OCI-LY3 (cell line): ENCODE measurements around the gene RSAD2.
"Not testable (repeated sequence)": the region's sequence is repeated elsewhere in the genome, so short reads cannot be mapped to it uniquely, and the experiment has no call there.

Source experiments
- H2AFZ ChIP-seq: fragments of 200-600, 300-600 bp; shearing (Covaris generic); 2 replicates; pipeline ENCODE4 v1.6.0; 2014; ENCODE audit warnings: antibody characterized with exemption, low read depth, low read length
- H3K27ac ChIP-seq: fragments of 200-600, 300-600 bp; sonication (generic); 2 replicates; pipeline ENCODE4 v1.5.1; 2014; ENCODE audit warnings: mild to moderate bottlenecking, low read length, moderate library complexity, mixed read lengths
- H3K27me3 ChIP-seq: fragments of 200-600, 300-600 bp; sonication (generic); 2 replicates; pipeline ENCODE4 v1.6.1; 2014; ENCODE audit warnings: low read depth, low read length, mixed read lengths
- H3K36me3 ChIP-seq: fragments of 200-600, 300-600 bp; sonication (generic); replicated peaks from 2 replicates; pipeline ENCODE3; 2014; ENCODE audit warnings: low read depth, low read length, mixed read lengths
- H3K4me1 ChIP-seq: fragments of 300-600, 200-600 bp; sonication (generic); 2 replicates; pipeline ENCODE4 v1.6.1; 2014; ENCODE audit warnings: low read length, mixed read lengths
- H3K4me2 ChIP-seq: fragments of 200-600, 300-600 bp; sonication (generic); 2 replicates; pipeline ENCODE4 v1.6.1; 2014; ENCODE audit warnings: low read length, mixed read lengths
- H3K4me3 ChIP-seq: fragments of 300-600, 200-600 bp; sonication (generic); 2 replicates; pipeline ENCODE4 v1.5.1; 2014; ENCODE audit warnings: antibody characterized with exemption, mild to moderate bottlenecking, low read length, moderate library complexity
- H3K79me2 ChIP-seq: fragments of 300-600, 200-600 bp; shearing (Covaris generic); 2 replicates; pipeline ENCODE4 v1.6.1; 2014; ENCODE audit warnings: mild to moderate bottlenecking, low read length, mixed read lengths
- H3K9ac ChIP-seq: fragments of 300-600, 200-600 bp; shearing (Covaris generic); 2 replicates; pipeline ENCODE4 v1.6.0; 2014; ENCODE audit warnings: mild to moderate bottlenecking, low read length, moderate library complexity
- H3K9me3 ChIP-seq: fragments of 200-600, 300-600 bp; shearing (Covaris generic); 2 replicates; pipeline ENCODE4 v1.6.1; 2014; ENCODE audit warnings: low read length, mixed read lengths; ENCODE audit not compliant: insufficient read depth
- H4K20me1 ChIP-seq: fragments of 200-600, 300-600 bp; sonication (generic); 2 replicates; pipeline ENCODE4 v1.6.1; 2016; ENCODE audit warnings: low read length, mixed read lengths; ENCODE audit not compliant: insufficient read depth
- CTCF ChIP-seq: fragments of 200-600, 300-600 bp; sonication (generic); IDR thresholded peaks from 2 replicates; pipeline ENCODE4 v1.5.1; 2014; ENCODE audit warnings: antibody characterized with exemption, low read length, low read depth
- EZH2phosphoT487 ChIP-seq: fragments of 200-600 bp; shearing (Covaris generic); IDR thresholded peaks from 2 replicates; pipeline ENCODE4 v1.6.1; 2018; ENCODE audit warnings: antibody characterized with exemption, mixed run types, low read depth

RSAD2 gene

GRCh38 chr2:6856548-6856920, 21.0 kb upstream of the RSAD2 start:
- Histone ChIP-seq H3K9ac (no peak overlapping the region), H3K79me2 (no peaks in the 10 kb centered on the region), H3K27ac (no peak overlapping the region), H3K36me3 (no peaks in the 10 kb centered on the region), H2AFZ (no peak overlapping the region), H3K9me3 (no peaks in the 10 kb centered on the region), H3K27me3 (no peaks in the 10 kb centered on the region), H3K4me2 (no peak overlapping the region), H4K20me1 (no peaks in the 10 kb centered on the region), H3K4me1 (no peaks in the 10 kb centered on the region), H3K4me3 (no peak overlapping the region)
- TF ChIP-seq EZH2phosphoT487 (no peak), CTCF (no peak)

- H3K4me3 ChIP-seq, H2AFZ ChIP-seq, H4K20me1 ChIP-seq, H3K4me2 ChIP-seq, H3K9me3 ChIP-seq, H3K27ac ChIP-seq, H3K36me3 ChIP-seq, H3K9ac ChIP-seq, H3K4me1 ChIP-seq, H3K79me2 ChIP-seq, H3K27me3 ChIP-seq: not testable (repeated sequence)
These were observed 19.0 kb upstream of the RSAD2 start for GRCh38 chr2:6858466-6859027.

GRCh38 chr2:6860296-6860695, 17.3 kb upstream of the RSAD2 start:
- no peak for TF ChIP-seq EZH2phosphoT487
- no peak for TF ChIP-seq CTCF
- Histone ChIP-seq H3K36me3 (no peaks in the 10 kb centered on the region), H3K9me3 (no peaks in the 10 kb centered on the region), H4K20me1 (no peaks in the 10 kb centered on the region), H3K27me3 (no peaks in the 10 kb centered on the region), H3K4me1 (no peaks in the 10 kb centered on the region), H3K4me3 (no peak overlapping the region), H3K79me2 (no peaks in the 10 kb centered on the region), H2AFZ (no peak overlapping the region), H3K4me2 (no peak overlapping the region), H3K9ac (no peak overlapping the region), H3K27ac (no peak overlapping the region)

GRCh38 chr2:6863792-6864191, 13.8 kb upstream of the RSAD2 start:
- Histone ChIP-seq H3K27ac (no peak overlapping the region), H3K36me3 (no peaks in the 10 kb centered on the region), H3K4me1 (no peaks in the 10 kb centered on the region), H3K79me2 (no peaks in the 10 kb centered on the region), H3K4me3 (no peak overlapping the region), H3K9me3 (no peaks in the 10 kb centered on the region), H3K4me2 (no peak overlapping the region), H3K9ac (no peak overlapping the region), H3K27me3 (no peaks in the 10 kb centered on the region), H4K20me1 (no peaks in the 10 kb centered on the region), H2AFZ (no peak overlapping the region)
- no peak for TF ChIP-seq EZH2phosphoT487
- TF ChIP-seq CTCF, result no peak
